H1 (cell line): ENCODE measurements around the gene LTBP4. TPM values are rescaled to one million over a fixed set of nuclear protein-coding genes. Genes with fewer than 3 reads are reported as not detected.

Experiments
- CTCF ChIA-PET: fragments of 300-600 bp; sonication (Branson Sonifier 250); formaldehyde crosslinking; loops from one replicate; lab custom pipeline; 2021; ENCODE audit not compliant: partially characterized antibody; lab: Charles Lee
- POLR2A ChIA-PET: fragments of 300-600 bp; sonication (Branson Sonifier 250); formaldehyde crosslinking; loops from one replicate; lab custom pipeline; 2021; ENCODE audit warnings: inconsistent platforms; ENCODE audit not compliant: partially characterized antibody; lab: Charles Lee
- DNase-seq, 2 experiments: peaks; one replicate each; pipeline versions ENCODE4 v3.0.0 to v3.0.0-alpha.2; 2010 to 2022; ENCODE audit warnings: low spot score in 2 of 2, low read depth in 1 of 2, mixed read lengths in 1 of 2
- FAIRE-seq: peaks from 2 replicates; lab custom pipeline; 2011; peaks lifted over from hg19 to GRCh38; lab: Jason Lieb, UNC
- H2AFZ ChIP-seq: 2 replicates; pipeline ENCODE4 v1.8.1; 2012; ENCODE audit warnings: low read length, inconsistent platforms
- H2AK5ac ChIP-seq: 2 replicates; pipeline ENCODE4 v1.6.1; 2013; ENCODE audit warnings: low read depth, low read length
- H2BK120ac ChIP-seq: replicated peaks from 2 replicates; pipeline ENCODE3; 2013; ENCODE audit warnings: low read depth, low read length, inconsistent platforms
- H2BK12ac ChIP-seq: 2 replicates; pipeline ENCODE4 v1.6.1; 2013; ENCODE audit warnings: low read depth, low read length
- H2BK15ac ChIP-seq: 2 replicates; pipeline ENCODE4 v1.6.1; 2013; ENCODE audit warnings: low read length
- H2BK20ac ChIP-seq: 2 replicates; pipeline ENCODE4 v1.6.1; 2013; ENCODE audit warnings: low read length
- H2BK5ac ChIP-seq: 2 replicates; pipeline ENCODE4 v1.6.1; 2013; ENCODE audit warnings: low read depth, low read length
- H3K14ac ChIP-seq: 2 replicates; pipeline ENCODE4 v1.6.1; 2013; ENCODE audit warnings: inconsistent platforms; ENCODE audit not compliant: insufficient read length
- H3K18ac ChIP-seq: 2 replicates; pipeline ENCODE4 v1.6.1; 2013; ENCODE audit warnings: low read length; ENCODE audit errors: extremely low read depth
- H3K23ac ChIP-seq: 2 replicates; pipeline ENCODE4 v1.6.1; 2013; ENCODE audit warnings: inconsistent platforms; ENCODE audit not compliant: insufficient read length
- H3K23me2 ChIP-seq: 2 replicates; pipeline ENCODE4 v1.6.1; 2013; ENCODE audit warnings: low read depth, low read length
- H3K27ac ChIP-seq: 2 replicates; pipeline ENCODE4 v1.6.1; 2011; ENCODE audit warnings: low read depth, low read length, inconsistent platforms
- H3K27me3 ChIP-seq, 4 experiments: replicated peaks in 1 of 4; 1 replicate in 1 of 4; 2 replicates in 3 of 4; pipeline versions ENCODE4 v1.6.1 to v1.8.1; 2011 to 2013; ENCODE audit warnings: low read length in 3 of 4, mild to moderate bottlenecking in 3 of 4, inconsistent platforms in 2 of 4, mixed read lengths in 2 of 4, moderate library complexity in 1 of 4; ENCODE audit not compliant: control insufficient read depth in 3 of 4, insufficient read depth in 3 of 4; ENCODE audit errors: extremely low read depth in 1 of 4
- H3K36me3 ChIP-seq, 4 experiments: 2 replicates each; pipeline versions ENCODE4 v1.6.1 to v1.8.1; 2011 to 2013; ENCODE audit warnings: mild to moderate bottlenecking in 4 of 4, low read length in 3 of 4, moderate library complexity in 2 of 4, control low read depth in 1 of 4, inconsistent platforms in 1 of 4; ENCODE audit not compliant: insufficient read depth in 4 of 4, control insufficient read depth in 2 of 4
- H3K4ac ChIP-seq: replicated peaks from 2 replicates; pipeline ENCODE3; 2013; ENCODE audit warnings: low read length, low read depth, mixed read lengths, inconsistent platforms; ENCODE audit not compliant: insufficient read length
- H3K4me1 ChIP-seq, 4 experiments: replicated peaks in 1 of 4; 1 replicate in 1 of 4; 2 replicates in 3 of 4; pipeline versions ENCODE4 v1.6.1 to v1.8.1; 2011 to 2013; ENCODE audit warnings: low read length in 3 of 4, inconsistent platforms in 2 of 4, mixed read lengths in 1 of 4; ENCODE audit not compliant: insufficient read depth in 4 of 4, control insufficient read depth in 3 of 4
- H3K4me2 ChIP-seq, 2 experiments: 2 replicates each; pipeline versions ENCODE4 v1.6.1 to v1.8.1; 2011 to 2013; ENCODE audit warnings: low read depth in 2 of 2, low read length in 2 of 2, control low read depth in 1 of 2, inconsistent platforms in 1 of 2, mild to moderate bottlenecking in 1 of 2; ENCODE audit not compliant: insufficient read depth in 1 of 2
- H3K4me3 ChIP-seq, 4 experiments: fragments of 200-600, 300-600 bp in 1 of 4; sonication (generic), shearing (Covaris generic), sonication (Bioruptor Twin) in 1 of 4; 2 replicates each; pipeline versions ENCODE4 v1.5.1 to v1.8.1; 2011 to 2016; ENCODE audit warnings: low read length in 4 of 4, low read depth in 3 of 4, control low read depth in 2 of 4, inconsistent platforms in 2 of 4, mild to moderate bottlenecking in 2 of 4, mixed read lengths in 1 of 4, moderate library complexity in 1 of 4; ENCODE audit not compliant: insufficient read depth in 2 of 4; ENCODE audit errors: extremely low read depth in 1 of 4
- H3K56ac ChIP-seq: replicated peaks from 2 replicates; pipeline ENCODE3; 2013; ENCODE audit warnings: low read depth, mild to moderate bottlenecking, mixed read lengths, low read length, inconsistent platforms; ENCODE audit not compliant: insufficient read length
- H3K79me1 ChIP-seq: 2 replicates; pipeline ENCODE4 v1.6.1; 2013; ENCODE audit warnings: low read depth, low read length, control low read depth
- H3K79me2 ChIP-seq, 2 experiments: 2 replicates each; pipeline versions ENCODE4 v1.6.1 to v1.8.1; 2012 to 2013; ENCODE audit warnings: low read length in 2 of 2, mild to moderate bottlenecking in 2 of 2, inconsistent platforms in 1 of 2; ENCODE audit not compliant: insufficient read depth in 2 of 2, control insufficient read depth in 1 of 2
- H3K9ac ChIP-seq, 4 experiments: replicated peaks in 1 of 4; 1 replicate in 1 of 4; 2 replicates in 3 of 4; pipeline versions ENCODE4 v1.6.1 to v1.8.1; 2011 to 2013; ENCODE audit warnings: low read depth in 3 of 4, low read length in 3 of 4, control low read depth in 2 of 4, mild to moderate bottlenecking in 2 of 4, moderate library complexity in 2 of 4, inconsistent platforms in 1 of 4; ENCODE audit errors: extremely low read depth in 1 of 4
- H3K9me3 ChIP-seq, 2 experiments: 2 replicates each; pipeline versions ENCODE4 v1.6.1 to v1.8.1; 2012 to 2013; ENCODE audit warnings: mild to moderate bottlenecking in 2 of 2, moderate library complexity in 2 of 2, control low read depth in 1 of 2, inconsistent platforms in 1 of 2, low read depth in 1 of 2, low read length in 1 of 2, mixed read lengths in 1 of 2; ENCODE audit not compliant: insufficient read depth in 2 of 2
- H4K20me1 ChIP-seq, 2 experiments: replicated peaks in 1 of 2; 2 replicates each; pipeline versions ENCODE3 to v1.8.1; 2011 to 2013; ENCODE audit warnings: inconsistent platforms in 2 of 2, low read length in 2 of 2, mild to moderate bottlenecking in 1 of 2; ENCODE audit not compliant: insufficient read depth in 2 of 2, control insufficient read depth in 1 of 2
- H4K5ac ChIP-seq: 2 replicates; pipeline ENCODE4 v1.6.1; 2013; ENCODE audit warnings: low read length, low read depth, mixed read lengths, inconsistent platforms; ENCODE audit not compliant: insufficient read length
- H4K8ac ChIP-seq: 2 replicates; pipeline ENCODE4 v1.8.0; 2013; ENCODE audit warnings: mild to moderate bottlenecking, moderate library complexity, low read length, inconsistent platforms; ENCODE audit not compliant: insufficient read depth; ENCODE audit errors: extremely low read depth
- H4K91ac ChIP-seq: replicated peaks from 2 replicates; pipeline ENCODE3; 2013; ENCODE audit warnings: low read length, mixed read lengths, inconsistent platforms; ENCODE audit not compliant: insufficient read length
- CBX5 ChIP-seq: fragments of 300-800, 300-1000 bp; sonication (generic); IDR thresholded peaks from 2 replicates; pipeline ENCODE4 v1.7.1; 2016; ENCODE audit warnings: antibody characterized with exemption, low read length, low read depth
- HDAC2 ChIP-seq, 2 experiments: fragments of 300-600 bp in 1 of 2; sonication (generic) in 1 of 2; IDR thresholded peaks; 2 replicates each; pipeline ENCODE4 v1.6.1; 2011 to 2012; ENCODE audit warnings: low read depth in 2 of 2, low read length in 2 of 2, mild to moderate bottlenecking in 2 of 2, moderate library complexity in 2 of 2, borderline replicate concordance in 1 of 2, inconsistent platforms in 1 of 2
- PHF8 ChIP-seq: fragments of 200-600 bp; sonication (generic); conservative IDR thresholded peaks from 2 replicates; pipeline ENCODE4 v1.7.1; 2012; ENCODE audit warnings: low read depth, mild to moderate bottlenecking, inconsistent platforms, low read length, moderate library complexity
- POLR2AphosphoS5 ChIP-seq: IDR thresholded peaks from 2 replicates; pipeline ENCODE4 v1.6.1; 2011; ENCODE audit warnings: low read depth, low read length
- SAP30 ChIP-seq: fragments of 300-600 bp; sonication (generic); IDR thresholded peaks from 2 replicates; pipeline ENCODE4 v1.7.1; 2012; ENCODE audit warnings: low read length, moderate library complexity, mild to moderate bottlenecking, inconsistent platforms; ENCODE audit not compliant: insufficient read depth, insufficient replicate concordance
- SUZ12 ChIP-seq: fragments of 200-600 bp; sonication (generic); IDR thresholded peaks from 2 replicates; pipeline ENCODE4 v1.6.1; 2012; ENCODE audit warnings: mild to moderate bottlenecking, inconsistent platforms, low read length, moderate library complexity, mixed read lengths
- WGBS, 2 experiments: shearing (Covaris generic) in 1 of 2; methylation state at CpG; one replicate each; pipeline versions ENCODE4 v1.1.6 to v1.1.7; 2013 to 2015; ENCODE audit warnings: low lambda C conversion rate in 2 of 2, mixed read lengths in 2 of 2, inconsistent platforms in 1 of 2, low coverage in 1 of 2, missing lambda C conversion rate in 1 of 2; ENCODE audit not compliant: insufficient replicate concordance in 2 of 2, insufficient coverage in 1 of 2, insufficient read length in 1 of 2; ENCODE audit errors: extremely low coverage in 1 of 2, missing lambda C conversion rate in 1 of 2; 5-methylcytosine and 5-hydroxymethylcytosine counted together
- polyA plus RNA-seq, 7 experiments: library from polyadenylated mRNA; depleted of rRNA in 3 of 7; stranded (reverse) in 5 of 7; unstranded in 2 of 7; fragments of >200 nt in 5 of 7; fragments of 200-250 nt in 2 of 7; gene quantifications; 1 replicate in 5 of 7; 2 replicates in 1 of 7; 4 replicates in 1 of 7; pipeline versions ENCODE4 v1.2.1 to v1.2.3, GENCODE V29; 2011 to 2013; ENCODE audit warnings: missing spikeins in 2 of 7, mixed read lengths in 2 of 7
- total RNA-seq: library from RNA; stranded (reverse); fragmentation: NEBNext Ultra II Directional; extraction: Animal tissue kit (Norgen Biotek cat#: 25700); gene quantifications from 2 replicates; pipeline ENCODE4 v1.2.1, GENCODE V29; 2021
- TF ChIP-seq, protein P1 (sequence below): IDR thresholded peaks from 2 replicates; pipeline ENCODE4 v1.6.1; 2012; ENCODE audit warnings: low read length, inconsistent platforms
- TF ChIP-seq, protein P2 (sequence below), 3 experiments: IDR thresholded peaks; 1 replicate in 2 of 3; 2 replicates in 1 of 3; pipeline versions ENCODE4 v1.5.1 to v1.6.1; 2011; ENCODE audit warnings: low read length in 3 of 3, mild to moderate bottlenecking in 3 of 3, inconsistent platforms in 2 of 3, low read depth in 1 of 3, moderate library complexity in 1 of 3; ENCODE audit not compliant: insufficient read depth in 1 of 3; ENCODE audit errors: control extremely low read depth in 1 of 3

The LTBP4 gene
- total and polyA plus RNA-seq, 2 of the 8 experiments (the other 6 are each of a cell fraction or from before 2014, with no cell fraction given): 54.5 to 77.1 TPM

DNA sequence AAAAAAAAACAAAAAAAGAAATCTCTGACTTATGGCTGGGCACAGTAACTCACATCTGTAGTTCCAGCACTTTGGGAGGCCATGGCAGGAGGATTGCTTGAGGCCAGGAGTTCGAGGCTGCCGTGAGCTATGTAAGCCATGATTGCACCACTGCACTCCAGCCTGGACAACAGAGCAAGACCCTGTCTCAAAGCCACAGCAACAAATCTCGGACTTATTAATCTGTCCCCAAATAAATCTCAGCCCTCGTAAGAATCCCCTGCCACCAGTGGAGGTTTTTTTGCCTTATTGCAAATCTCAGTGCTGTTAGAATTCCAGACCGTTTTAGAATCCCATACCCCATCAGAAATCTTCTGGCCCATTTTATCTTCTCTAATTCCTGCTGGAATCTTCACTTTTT lies 19.6 kb upstream of the LTBP4 start:
- H4K20me1 ChIP-seq: no peaks in the 10 kb centered on the region
- TF ChIP-seq POLR2AphosphoS5: no peak
- TF ChIP-seq, protein P1, sequence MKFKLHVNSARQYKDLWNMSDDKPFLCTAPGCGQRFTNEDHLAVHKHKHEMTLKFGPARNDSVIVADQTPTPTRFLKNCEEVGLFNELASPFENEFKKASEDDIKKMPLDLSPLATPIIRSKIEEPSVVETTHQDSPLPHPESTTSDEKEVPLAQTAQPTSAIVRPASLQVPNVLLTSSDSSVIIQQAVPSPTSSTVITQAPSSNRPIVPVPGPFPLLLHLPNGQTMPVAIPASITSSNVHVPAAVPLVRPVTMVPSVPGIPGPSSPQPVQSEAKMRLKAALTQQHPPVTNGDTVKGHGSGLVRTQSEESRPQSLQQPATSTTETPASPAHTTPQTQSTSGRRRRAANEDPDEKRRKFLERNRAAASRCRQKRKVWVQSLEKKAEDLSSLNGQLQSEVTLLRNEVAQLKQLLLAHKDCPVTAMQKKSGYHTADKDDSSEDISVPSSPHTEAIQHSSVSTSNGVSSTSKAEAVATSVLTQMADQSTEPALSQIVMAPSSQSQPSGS: no peak
- TF ChIP-seq PHF8: no peak
- no peak for TF ChIP-seq SUZ12
- TF ChIP-seq SAP30: no peak
- TF ChIP-seq HDAC2 (IDR thresholded peaks at IDR 0.05; ENCODE audit: borderline replicate concordance in 1 of 2, low read depth in 2 of 2, low read length in 2 of 2): no peak
- TF ChIP-seq, protein P2, sequence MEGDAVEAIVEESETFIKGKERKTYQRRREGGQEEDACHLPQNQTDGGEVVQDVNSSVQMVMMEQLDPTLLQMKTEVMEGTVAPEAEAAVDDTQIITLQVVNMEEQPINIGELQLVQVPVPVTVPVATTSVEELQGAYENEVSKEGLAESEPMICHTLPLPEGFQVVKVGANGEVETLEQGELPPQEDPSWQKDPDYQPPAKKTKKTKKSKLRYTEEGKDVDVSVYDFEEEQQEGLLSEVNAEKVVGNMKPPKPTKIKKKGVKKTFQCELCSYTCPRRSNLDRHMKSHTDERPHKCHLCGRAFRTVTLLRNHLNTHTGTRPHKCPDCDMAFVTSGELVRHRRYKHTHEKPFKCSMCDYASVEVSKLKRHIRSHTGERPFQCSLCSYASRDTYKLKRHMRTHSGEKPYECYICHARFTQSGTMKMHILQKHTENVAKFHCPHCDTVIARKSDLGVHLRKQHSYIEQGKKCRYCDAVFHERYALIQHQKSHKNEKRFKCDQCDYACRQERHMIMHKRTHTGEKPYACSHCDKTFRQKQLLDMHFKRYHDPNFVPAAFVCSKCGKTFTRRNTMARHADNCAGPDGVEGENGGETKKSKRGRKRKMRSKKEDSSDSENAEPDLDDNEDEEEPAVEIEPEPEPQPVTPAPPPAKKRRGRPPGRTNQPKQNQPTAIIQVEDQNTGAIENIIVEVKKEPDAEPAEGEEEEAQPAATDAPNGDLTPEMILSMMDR (IDR thresholded peaks at IDR 0.05; ENCODE audit: control extremely low read depth in 1 of 3, insufficient read depth in 1 of 3, low read depth in 1 of 3, low read length in 3 of 3): no peak
- TF ChIP-seq CBX5: no peak

More for the DNA sequence above, 19.6 kb upstream of the LTBP4 start:
- no peaks in the 10 kb centered on the region for H3K79me1 ChIP-seq
- H3K56ac ChIP-seq: no peak overlapping the region
- H2BK120ac ChIP-seq: no peak overlapping the region
- H2AK5ac ChIP-seq: no peak overlapping the region
- peaks cover 0 to 2% (median under 1%) of the 10 kb centered on the region in 4 experiments; a peak in 2 of 7 replicates for H3K4me1 ChIP-seq
- H2BK12ac ChIP-seq: no peak overlapping the region
- H3K79me2 ChIP-seq: no peaks in the 10 kb centered on the region
- peaks cover 2 to 34% (median 18%) of the 10 kb centered on the region in 4 experiments; a peak in 7 of 8 replicates for H3K36me3 ChIP-seq
- H3K4me3 ChIP-seq: no peak overlapping the region
- no peak overlapping the region for H4K8ac ChIP-seq
- FAIRE-seq (no peak), DNase-seq (no peak)
- H3K4ac ChIP-seq: no peak overlapping the region
- H3K18ac ChIP-seq: no peak overlapping the region
- H2BK20ac ChIP-seq: no peak overlapping the region
- WGBS, 2 experiments: 96% methylated on average over 5 of the region's 5 CpGs; no CpG with 5 or more reads in 1 of the 2 experiments
- H3K27ac ChIP-seq: no peak overlapping the region
- H3K27me3 ChIP-seq: no peaks in the 10 kb centered on the region
- no peak overlapping the region for H3K4me2 ChIP-seq
- H2BK15ac ChIP-seq: no peak overlapping the region
- ChIA-PET CTCF (interaction anchor here (0.6 to 1.5 kb wide), 7 partner anchors 11 to 241 kb away, joined by 3 to 6 read pairs (median 4); no protein-coding TSS in a partner anchor), POLR2A (interaction anchor here (1.2 to 1.7 kb wide), 2 partner anchors 10 to 13 kb away, joined by 4 to 5 read pairs; no protein-coding TSS in a partner anchor)
- no peak overlapping the region for H3K9ac ChIP-seq
- H2AFZ ChIP-seq: no peak overlapping the region
- no peak overlapping the region for H3K14ac ChIP-seq
- no peaks in the 10 kb centered on the region for H3K9me3 ChIP-seq
- no peak overlapping the region for H2BK5ac ChIP-seq
- no peak overlapping the region for H4K5ac ChIP-seq
- no peak overlapping the region for H3K23ac ChIP-seq
- H4K91ac ChIP-seq: no peak overlapping the region
- H3K23me2 ChIP-seq: peaks cover 7% of the 10 kb centered on the region; the same call in 1 of the 2 replicates
